ENCODE measurements around the gene RNASE13. TPM values are rescaled to one million over a fixed set of nuclear protein-coding genes. Genes with fewer than 3 reads are reported as not detected.

Gene RNASE13
- polyA plus RNA-seq, 2 of the 4 experiments (the other 2 are of a cell fraction): not detected

GRCh38 chr14:21075719-21076437 lies 41.3 kb upstream of the RNASE13 start:
- DNase-seq (ENCODE audit: low read depth in 1 of 2, low spot score in 1 of 2) (no peak), ATAC-seq (no peak), FAIRE-seq (no peak)
- POLR2A ChIA-PET: no interaction called here
- Histone ChIP-seq H3K9me3 (no peaks in the 10 kb centered on the region), H3K27ac (no peak overlapping the region), H3K4me3 (no peak overlapping the region), H3K4me2 (no peak overlapping the region), H3K4me1 (peaks cover 9% of the 10 kb centered on the region)
- TF ChIP-seq HMGXB4 (CRISPR knock-in tag; IDR thresholded peaks at IDR 0.05; ENCODE audit: borderline replicate concordance) (no peak), ZC3H11A (IDR thresholded peaks at IDR 0.05) (no peak), RARB (CRISPR knock-in tag; IDR thresholded peaks at IDR 0.05) (no peak), CEBPB (IDR thresholded peaks at IDR 0.05) (no peak), NR3C1 (IDR thresholded peaks at IDR 0.05) (no peak), PBX3 (IDR thresholded peaks at IDR 0.05) (no peak), POLR2AphosphoS2 (conservative IDR thresholded peaks at IDR 0.05; ENCODE audit: low read length) (no peak), POLR2A (IDR thresholded peaks at IDR 0.05; ENCODE audit: low read length) (no peak), RFX5 (IDR thresholded peaks at IDR 0.05) (no peak), EHMT2 (IDR thresholded peaks at IDR 0.05; ENCODE audit: low read depth) (no peak), HOXB5 (CRISPR knock-in tag; IDR thresholded peaks at IDR 0.05) (no peak), GATA3 (IDR thresholded peaks at IDR 0.05; ENCODE audit: borderline replicate concordance) (no peak), FOSL2 (IDR thresholded peaks at IDR 0.05) (no peak), FOSL2 (CRISPR knock-in tag; IDR thresholded peaks at IDR 0.05) (no peak), MAFK (IDR thresholded peaks at IDR 0.05; ENCODE audit: partially characterized antibody) (no peak), TP53 (CRISPR knock-in tag; IDR thresholded peaks at IDR 0.05) (no peak), BHLHE40 (IDR thresholded peaks at IDR 0.05; ENCODE audit: low read depth, low read length) (no peak), HES2 (IDR thresholded peaks at IDR 0.05) (no peak)
- 93% methylated on average over 9 of the region's 9 CpGs for WGBS (ENCODE audit: missing lambda C conversion rate)
- CTCF ChIA-PET: interaction anchor here (6.6 to 15.5 kb wide), 2 partner anchors 16 to 26 kb away, joined by 100 to 369 read pairs; partner anchors contain the start of genes TMEM253 and ZNF219

GRCh38 chr14:21074398-21075272 lies 40.0 kb upstream of the RNASE13 start:
- CTCF ChIA-PET: interaction anchor here (0.6 to 15.5 kb wide), 6 partner anchors 9 to 1398 kb away, joined by 3 to 369 read pairs (median 4); partner anchors contain the start of genes TMEM253 and ZNF219
- ATAC-seq: no peak

More at GRCh38 chr14:21074398-21075272, 40.0 kb upstream of the RNASE13 start:
- H3K4me3 ChIP-seq: no peak overlapping the region
- POLR2A ChIA-PET: no interaction called here
- peaks cover 11% of the 10 kb centered on the region for H3K4me1 ChIP-seq
- H3K4me2 ChIP-seq: no peak overlapping the region
- no peak for DNase-seq (ENCODE audit: low read depth in 1 of 2, low spot score in 1 of 2)
- TF ChIP-seq PBX3 (IDR thresholded peaks at IDR 0.05) (no peak), POLR2AphosphoS2 (conservative IDR thresholded peaks at IDR 0.05; ENCODE audit: low read length) (no peak), FOSL2 (IDR thresholded peaks at IDR 0.05) (no peak), FOSL2 (CRISPR knock-in tag; IDR thresholded peaks at IDR 0.05) (no peak), CBX8 (IDR thresholded peaks at IDR 0.05) (no peak), SREBF2 (IDR thresholded peaks at IDR 0.05) (no peak), NPAS2 (CRISPR knock-in tag; IDR thresholded peaks at IDR 0.05; ENCODE audit: borderline replicate concordance) (no peak), HOXB5 (CRISPR knock-in tag; IDR thresholded peaks at IDR 0.05) (no peak), ZC3H11A (IDR thresholded peaks at IDR 0.05) (no peak), ZNF302 (CRISPR knock-in tag; IDR thresholded peaks at IDR 0.05) (no peak), GATA3 (IDR thresholded peaks at IDR 0.05; ENCODE audit: borderline replicate concordance) (no peak), ZSCAN20 (CRISPR knock-in tag; IDR thresholded peaks at IDR 0.05) (no peak)
- FAIRE-seq: no peak
- WGBS (ENCODE audit: missing lambda C conversion rate): 89% methylated on average over 20 of the region's 26 CpGs
- no peak overlapping the region for H3K27ac ChIP-seq
- no peaks in the 10 kb centered on the region for H3K9me3 ChIP-seq

Measured in A549 (cell line).